Measurements from ENCODE around the gene FRK.
"Not testable (repeated sequence)": the region's sequence is repeated elsewhere in the genome, so short reads cannot be mapped to it uniquely, and the experiment has no call there.

FRK gene

GRCh38 chr6:115894426-115894992, 166.2 kb downstream of the FRK start:
- no peak overlapping the region for H3K4me3 ChIP-seq (ENCODE audit: low read length)
- H3K9me3 ChIP-seq (replicated peaks; ENCODE audit: low read length): no peaks in the 10 kb centered on the region
- H3K27me3 ChIP-seq (ENCODE audit: control insufficient read depth, insufficient read depth, low read length): no peaks in the 10 kb centered on the region
- H3K4me1 ChIP-seq (ENCODE audit: control insufficient read depth, insufficient read depth, low read length): peaks cover 23% of the 10 kb centered on the region
- H3K36me3 ChIP-seq (ENCODE audit: insufficient read depth, low read length): no peaks in the 10 kb centered on the region
- no peak overlapping the region for H3K4me2 ChIP-seq (ENCODE audit: low read length)
- H3K9ac ChIP-seq (ENCODE audit: low read depth, low read length): no peak overlapping the region

GRCh38 chr6:115891750-115892149, 168.9 kb downstream of the FRK start:
- Histone ChIP-seq H3K4me3 (ENCODE audit: low read length) (no peak overlapping the region), H3K9ac (ENCODE audit: low read depth, low read length) (no peak overlapping the region), H3K9me3 (replicated peaks; ENCODE audit: low read length) (no peaks in the 10 kb centered on the region), H3K4me2 (ENCODE audit: low read length) (no peak overlapping the region), H3K4me1 (ENCODE audit: control insufficient read depth, insufficient read depth, low read length) (peaks cover 10% of the 10 kb centered on the region), H3K27me3 (ENCODE audit: control insufficient read depth, insufficient read depth, low read length) (no peaks in the 10 kb centered on the region), H3K36me3 (ENCODE audit: insufficient read depth, low read length) (no peaks in the 10 kb centered on the region)

GRCh38 chr6:115891111-115891669, 169.5 kb downstream of the FRK start:
- Histone ChIP-seq H3K4me3 (ENCODE audit: low read length) (no peak overlapping the region), H3K4me1 (ENCODE audit: control insufficient read depth, insufficient read depth, low read length) (peaks cover 10% of the 10 kb centered on the region), H3K9me3 (replicated peaks; ENCODE audit: low read length) (no peaks in the 10 kb centered on the region), H3K4me2 (ENCODE audit: low read length) (no peak overlapping the region), H3K27me3 (ENCODE audit: control insufficient read depth, insufficient read depth, low read length) (no peaks in the 10 kb centered on the region), H3K36me3 (ENCODE audit: insufficient read depth, low read length) (no peaks in the 10 kb centered on the region), H3K9ac (ENCODE audit: low read depth, low read length) (no peak overlapping the region)

GRCh38 chr6:115890238-115890637, 170.5 kb downstream of the FRK start:
- Histone ChIP-seq H3K4me1 (ENCODE audit: control insufficient read depth, insufficient read depth, low read length) (peaks cover 10% of the 10 kb centered on the region), H3K9me3 (replicated peaks; ENCODE audit: low read length) (no peaks in the 10 kb centered on the region), H3K4me2 (ENCODE audit: low read length) (no peak overlapping the region), H3K27me3 (ENCODE audit: control insufficient read depth, insufficient read depth, low read length) (no peaks in the 10 kb centered on the region), H3K9ac (ENCODE audit: low read depth, low read length) (no peak overlapping the region), H3K4me3 (ENCODE audit: low read length) (no peak overlapping the region), H3K36me3 (ENCODE audit: insufficient read depth, low read length) (no peaks in the 10 kb centered on the region)

GRCh38 chr6:115888687-115889470, 171.8 kb downstream of the FRK start:
- H3K4me2 ChIP-seq (ENCODE audit: low read length); H3K4me3 ChIP-seq (ENCODE audit: low read length); H3K27me3 ChIP-seq (ENCODE audit: control insufficient read depth, insufficient read depth, low read length); H3K9ac ChIP-seq (ENCODE audit: low read depth, low read length); H3K36me3 ChIP-seq (ENCODE audit: insufficient read depth, low read length); H3K9me3 ChIP-seq (replicated peaks; ENCODE audit: low read length): not testable (repeated sequence)
- H3K4me1 ChIP-seq (ENCODE audit: control insufficient read depth, insufficient read depth, low read length): peaks cover 10% of the 10 kb centered on the region

GRCh38 chr6:115887891-115888290, 172.8 kb downstream of the FRK start:
- Histone ChIP-seq H3K9ac (ENCODE audit: low read depth, low read length) (no peak overlapping the region), H3K4me1 (ENCODE audit: control insufficient read depth, insufficient read depth, low read length) (peaks cover 10% of the 10 kb centered on the region), H3K27me3 (ENCODE audit: control insufficient read depth, insufficient read depth, low read length) (no peaks in the 10 kb centered on the region), H3K4me2 (ENCODE audit: low read length) (no peak overlapping the region), H3K9me3 (replicated peaks; ENCODE audit: low read length) (no peaks in the 10 kb centered on the region), H3K4me3 (ENCODE audit: low read length) (no peak overlapping the region), H3K36me3 (ENCODE audit: insufficient read depth, low read length) (no peaks in the 10 kb centered on the region)

- H3K9ac ChIP-seq (ENCODE audit: low read depth, low read length): no peak overlapping the region
- H3K9me3 ChIP-seq (replicated peaks; ENCODE audit: low read length): no peaks in the 10 kb centered on the region
- H3K4me1 ChIP-seq (ENCODE audit: control insufficient read depth, insufficient read depth, low read length): peaks cover 4% of the 10 kb centered on the region
- H3K4me2 ChIP-seq (ENCODE audit: low read length): no peak overlapping the region
- H3K27me3 ChIP-seq (ENCODE audit: control insufficient read depth, insufficient read depth, low read length): no peaks in the 10 kb centered on the region
- H3K4me3 ChIP-seq (ENCODE audit: low read length): no peak overlapping the region
- H3K36me3 ChIP-seq (ENCODE audit: insufficient read depth, low read length): no peaks in the 10 kb centered on the region
Observed at GRCh38 chr6:115885636-115886366, 174.9 kb downstream of the FRK start.

- no peaks in the 10 kb centered on the region for H3K9me3 ChIP-seq (replicated peaks; ENCODE audit: low read length)
- H3K4me2 ChIP-seq (ENCODE audit: low read length): no peak overlapping the region
- H3K36me3 ChIP-seq (ENCODE audit: insufficient read depth, low read length): no peaks in the 10 kb centered on the region
- H3K9ac ChIP-seq (ENCODE audit: low read depth, low read length): no peak overlapping the region
- no peaks in the 10 kb centered on the region for H3K27me3 ChIP-seq (ENCODE audit: control insufficient read depth, insufficient read depth, low read length)
- no peak overlapping the region for H3K4me3 ChIP-seq (ENCODE audit: low read length)
- H3K4me1 ChIP-seq (ENCODE audit: control insufficient read depth, insufficient read depth, low read length): no peaks in the 10 kb centered on the region
Observed at GRCh38 chr6:115882771-115883170, 177.9 kb downstream of the FRK start.

- Histone ChIP-seq H3K9ac (ENCODE audit: low read depth, low read length) (no peak overlapping the region), H3K27me3 (ENCODE audit: control insufficient read depth, insufficient read depth, low read length) (no peaks in the 10 kb centered on the region), H3K4me1 (ENCODE audit: control insufficient read depth, insufficient read depth, low read length) (no peaks in the 10 kb centered on the region), H3K4me3 (ENCODE audit: low read length) (no peak overlapping the region), H3K36me3 (ENCODE audit: insufficient read depth, low read length) (no peaks in the 10 kb centered on the region), H3K9me3 (replicated peaks; ENCODE audit: low read length) (no peaks in the 10 kb centered on the region), H3K4me2 (ENCODE audit: low read length) (no peak overlapping the region)
Observed at GRCh38 chr6:115882174-115882573, 178.5 kb downstream of the FRK start.
